IPS-15b (cell line): Measurements from ENCODE around the gene PLEKHG2.

Experiments
- H3K27me3 ChIP-seq: one replicate; pipeline ENCODE4 v1.6.1; 2013; ENCODE audit warnings: low read length; ENCODE audit not compliant: control insufficient read depth, insufficient read depth
- H3K36me3 ChIP-seq: one replicate; pipeline ENCODE4 v1.6.1; 2013; ENCODE audit warnings: low read length; ENCODE audit not compliant: control insufficient read depth, insufficient read depth
- H3K4me1 ChIP-seq: one replicate; pipeline ENCODE4 v1.6.1; 2013; ENCODE audit warnings: mild to moderate bottlenecking, low read length; ENCODE audit not compliant: control insufficient read depth, insufficient read depth
- H3K4me3 ChIP-seq: one replicate; pipeline ENCODE4 v1.5.1; 2013; ENCODE audit warnings: low read depth, low read length
- H3K9ac ChIP-seq: one replicate; pipeline ENCODE4 v1.6.1; 2013; ENCODE audit warnings: low read depth, mild to moderate bottlenecking, low read length
- H3K9me3 ChIP-seq: one replicate; pipeline ENCODE4 v1.6.1; 2013; ENCODE audit warnings: mild to moderate bottlenecking, low read length; ENCODE audit not compliant: control insufficient read depth, insufficient read depth

PLEKHG2 gene

DNA sequence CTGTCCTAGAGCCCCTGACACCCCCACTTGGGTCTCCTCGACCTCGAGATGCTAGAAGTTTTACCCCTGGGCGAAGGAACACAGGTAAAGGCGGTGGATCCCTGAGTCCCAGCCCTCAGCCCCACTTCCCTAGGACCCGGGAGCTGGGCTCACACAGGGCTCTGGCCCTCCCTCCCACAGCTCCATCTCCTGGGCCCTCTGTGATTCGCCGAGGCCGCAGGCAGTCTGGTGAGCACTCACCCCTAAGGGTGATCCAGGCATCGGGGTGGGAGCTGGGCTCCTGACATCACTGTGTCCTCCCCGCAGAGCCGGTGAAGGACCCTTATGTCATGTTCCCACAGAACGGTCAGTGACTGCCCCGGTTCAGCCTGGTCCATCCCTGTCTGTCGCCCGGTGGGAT, 8.3 kb downstream of the PLEKHG2 start:
- H3K4me1 ChIP-seq = no peaks in the 10 kb centered on the region
- H3K36me3 ChIP-seq = peaks cover 51% of the 10 kb centered on the region
- H3K4me3 ChIP-seq = no peak overlapping the region
- H3K9me3 ChIP-seq = no peaks in the 10 kb centered on the region
- no peak overlapping the region for H3K9ac ChIP-seq
- no peaks in the 10 kb centered on the region for H3K27me3 ChIP-seq

DNA sequence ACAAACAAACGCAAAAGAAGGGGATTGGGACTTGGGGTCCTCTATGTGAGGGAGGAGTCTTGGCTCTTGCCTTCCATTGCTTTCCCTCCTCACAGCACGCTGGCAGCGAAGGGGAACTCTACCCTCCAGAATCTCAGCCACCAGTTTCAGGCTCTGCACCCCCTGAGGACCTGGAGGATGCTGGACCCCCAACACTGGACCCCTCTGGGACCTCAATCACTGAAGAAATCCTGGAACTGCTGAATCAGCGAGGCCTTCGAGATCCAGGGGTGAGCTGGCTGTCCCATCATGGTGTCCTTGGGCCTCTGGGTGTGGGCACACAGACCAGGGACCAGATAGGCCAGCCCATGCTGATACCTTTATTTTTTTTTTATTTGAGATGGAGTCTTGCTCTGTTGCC, 9.6 kb downstream of the PLEKHG2 start:
- Histone ChIP-seq H3K27me3 (no peaks in the 10 kb centered on the region), H3K9ac (no peak overlapping the region), H3K9me3 (no peaks in the 10 kb centered on the region), H3K4me1 (no peaks in the 10 kb centered on the region), H3K4me3 (no peak overlapping the region), H3K36me3 (peaks cover 43% of the 10 kb centered on the region)

DNA sequence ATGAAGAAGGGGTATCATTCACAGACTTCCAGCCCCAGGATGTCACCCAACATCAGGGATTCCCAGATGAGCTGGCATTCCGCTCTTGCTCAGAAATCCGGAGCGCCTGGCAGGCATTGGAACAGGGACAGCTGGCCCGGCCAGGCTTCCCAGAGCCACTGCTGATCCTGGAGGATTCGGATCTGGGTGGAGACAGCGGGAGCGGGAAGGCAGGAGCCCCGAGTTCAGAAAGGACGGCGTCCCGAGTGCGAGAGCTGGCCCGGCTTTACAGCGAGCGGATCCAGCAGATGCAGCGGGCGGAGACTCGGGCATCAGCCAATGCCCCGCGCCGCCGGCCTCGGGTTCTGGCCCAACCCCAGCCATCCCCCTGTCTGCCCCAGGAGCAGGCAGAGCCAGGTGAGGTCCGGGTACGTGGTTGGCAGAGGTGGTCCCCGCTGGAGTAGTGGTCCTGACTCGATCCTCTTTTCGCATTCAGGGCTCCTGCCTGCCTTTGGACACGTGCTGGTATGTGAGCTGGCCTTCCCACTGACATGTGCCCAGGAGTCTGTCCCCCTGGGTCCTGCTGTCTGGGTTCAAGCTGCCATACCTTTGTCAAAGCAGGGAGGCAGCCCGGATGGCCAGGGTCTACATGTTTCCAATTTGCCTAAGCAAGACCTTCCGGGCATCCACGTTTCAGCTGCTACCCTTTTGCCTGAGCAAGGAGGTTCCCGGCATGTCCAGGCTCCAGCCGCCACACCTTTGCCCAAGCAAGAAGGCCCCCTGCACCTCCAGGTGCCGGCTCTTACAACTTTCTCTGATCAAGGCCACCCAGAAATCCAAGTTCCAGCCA, 11.0 kb downstream of the PLEKHG2 start:
- peaks cover 36% of the 10 kb centered on the region for H3K36me3 ChIP-seq
- no peak overlapping the region for H3K4me3 ChIP-seq
- peaks cover 5% of the 10 kb centered on the region for H3K4me1 ChIP-seq
- H3K27me3 ChIP-seq = no peaks in the 10 kb centered on the region
- no peaks in the 10 kb centered on the region for H3K9me3 ChIP-seq
- no peak overlapping the region for H3K9ac ChIP-seq

DNA sequence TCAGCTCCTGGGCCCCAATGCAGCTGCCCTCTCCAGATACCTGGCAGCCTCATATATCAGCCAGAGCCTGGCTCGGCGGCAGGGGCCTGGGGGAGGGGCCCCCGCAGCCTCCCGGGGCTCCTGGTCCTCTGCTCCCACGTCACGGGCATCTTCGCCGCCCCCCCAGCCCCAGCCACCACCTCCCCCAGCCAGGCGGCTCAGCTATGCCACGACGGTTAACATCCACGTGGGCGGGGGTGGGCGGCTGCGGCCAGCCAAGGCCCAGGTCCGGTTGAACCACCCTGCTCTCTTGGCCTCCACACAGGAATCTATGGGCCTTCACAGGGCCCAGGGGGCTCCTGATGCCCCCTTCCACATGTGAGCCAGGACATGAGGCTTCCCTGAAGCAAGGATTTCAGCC, 12.5 kb downstream of the PLEKHG2 start:
- peaks cover 10% of the 10 kb centered on the region for H3K4me1 ChIP-seq
- H3K36me3 ChIP-seq = peaks cover 28% of the 10 kb centered on the region

DNA sequence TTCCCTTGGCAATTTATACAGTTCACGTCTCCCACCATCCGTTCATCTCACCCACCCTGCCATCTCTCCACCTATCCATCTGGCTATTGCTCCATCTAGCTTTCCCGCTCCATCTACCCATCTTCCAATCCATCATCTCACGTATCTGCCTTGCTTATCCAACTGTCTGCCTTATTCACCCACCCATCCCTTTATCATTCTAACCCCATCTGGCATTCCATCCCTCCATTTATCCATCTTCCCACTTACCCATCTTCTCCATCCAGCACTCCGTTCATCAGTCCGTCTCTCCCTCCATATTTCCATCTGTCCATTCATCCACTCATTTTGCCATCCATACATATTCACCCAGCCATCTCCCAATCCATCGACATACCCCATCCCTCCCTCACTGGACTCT, 13.3 kb downstream of the PLEKHG2 start:
- Histone ChIP-seq H3K36me3 (peaks cover 21% of the 10 kb centered on the region), H3K4me3 (no peak overlapping the region), H3K9me3 (no peaks in the 10 kb centered on the region), H3K4me1 (peaks cover 11% of the 10 kb centered on the region), H3K9ac (no peak overlapping the region), H3K27me3 (no peaks in the 10 kb centered on the region)

More for the DNA sequence above, 12.5 kb downstream of the PLEKHG2 start:
- no peak overlapping the region for H3K4me3 ChIP-seq
- no peak overlapping the region for H3K9ac ChIP-seq
- H3K27me3 ChIP-seq = no peaks in the 10 kb centered on the region
- no peaks in the 10 kb centered on the region for H3K9me3 ChIP-seq

DNA sequence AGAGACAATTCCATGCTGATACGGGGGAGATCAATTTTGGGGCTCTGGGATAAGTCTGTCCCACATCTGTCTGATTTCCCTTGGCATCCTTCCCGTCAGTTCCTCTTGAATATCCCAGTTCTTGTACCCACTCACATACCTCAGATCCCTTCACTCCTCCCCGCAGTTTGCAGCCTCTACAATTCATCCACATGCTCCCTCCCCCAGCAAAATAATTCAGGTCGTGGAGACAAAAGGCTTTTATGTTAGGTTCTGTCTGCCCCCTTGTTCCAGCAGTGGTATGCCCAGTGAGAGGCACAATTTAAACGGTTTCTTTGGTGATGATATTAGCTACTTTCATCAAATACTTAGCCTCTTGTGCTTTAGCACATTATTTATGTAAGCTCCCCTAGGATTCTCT, 13.7 kb downstream of the PLEKHG2 start:
- Histone ChIP-seq H3K27me3 (no peaks in the 10 kb centered on the region), H3K9me3 (no peaks in the 10 kb centered on the region), H3K4me1 (peaks cover 15% of the 10 kb centered on the region), H3K36me3 (peaks cover 20% of the 10 kb centered on the region), H3K9ac (no peak overlapping the region), H3K4me3 (no peak overlapping the region)

DNA sequence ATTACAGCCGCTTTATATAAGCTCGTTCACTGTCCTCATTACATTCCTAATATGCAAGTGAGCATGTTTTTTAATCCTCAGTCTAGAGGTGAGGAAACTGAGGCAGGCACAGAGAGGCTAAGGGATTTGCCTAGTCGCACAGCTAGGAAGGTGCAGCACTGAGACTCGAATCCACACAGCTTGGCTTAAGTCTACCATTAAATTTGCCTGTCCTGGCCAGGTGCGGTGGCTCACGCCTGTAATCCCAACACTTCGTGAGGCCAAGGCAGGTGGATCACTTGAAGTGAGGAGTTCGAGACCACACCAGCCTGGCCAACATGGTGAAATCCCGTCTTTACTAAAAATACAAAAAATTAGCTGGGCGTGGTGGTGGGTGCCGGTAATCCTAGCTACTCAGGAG, 15.2 kb downstream of the PLEKHG2 start:
- Histone ChIP-seq H3K4me3 (no peak overlapping the region), H3K36me3 (peaks cover 19% of the 10 kb centered on the region), H3K27me3 (no peaks in the 10 kb centered on the region), H3K4me1 (peaks cover 15% of the 10 kb centered on the region), H3K9me3 (no peaks in the 10 kb centered on the region), H3K9ac (no peak overlapping the region)

DNA sequence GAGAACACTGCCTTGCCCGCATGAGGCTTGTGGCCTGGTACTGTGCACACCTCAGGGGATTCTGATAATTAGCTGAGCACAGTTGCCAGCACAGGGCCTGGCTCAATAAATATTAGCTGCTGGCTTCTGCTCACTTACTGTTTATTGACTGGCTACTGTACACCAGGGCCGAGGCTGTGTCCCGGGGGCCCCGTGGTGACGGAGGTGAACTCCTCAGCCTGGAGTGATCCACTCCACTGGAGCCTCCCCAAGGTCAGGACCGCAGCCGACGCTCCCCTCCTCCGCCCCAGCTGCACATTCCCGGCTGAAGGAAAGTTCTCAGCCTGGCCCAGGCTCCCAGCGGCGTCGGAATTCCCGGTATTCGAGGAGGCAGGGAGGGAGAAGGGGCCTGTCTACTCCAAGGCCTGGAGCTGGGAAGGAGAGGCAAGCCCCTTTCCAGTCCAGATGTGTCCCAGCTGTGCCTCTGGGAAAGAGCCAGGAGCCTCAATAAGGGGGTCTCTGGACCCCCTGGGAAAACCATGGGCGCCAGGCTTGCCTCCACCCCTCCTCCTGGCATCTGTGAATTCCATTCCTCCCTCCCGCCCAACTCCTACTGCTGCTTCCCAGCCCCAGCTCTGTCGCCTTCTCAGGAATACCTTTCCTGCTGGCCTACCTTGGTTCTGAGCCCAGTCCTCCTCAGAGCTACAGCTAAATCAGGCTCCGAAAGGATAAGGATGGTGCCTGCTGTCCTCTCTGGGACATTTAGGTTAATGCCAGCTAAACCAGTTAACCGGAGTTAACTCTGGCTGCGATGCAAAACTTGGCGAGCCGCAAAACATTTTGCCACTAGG, 16.0 kb downstream of the PLEKHG2 start:
- Histone ChIP-seq H3K9ac (peak overlapping the region; percentile 81), H3K4me1 (peaks cover 15% of the 10 kb centered on the region), H3K36me3 (peaks cover 23% of the 10 kb centered on the region), H3K27me3 (no peaks in the 10 kb centered on the region), H3K9me3 (no peaks in the 10 kb centered on the region), H3K4me3 (peak overlapping the region; percentile 27)

DNA sequence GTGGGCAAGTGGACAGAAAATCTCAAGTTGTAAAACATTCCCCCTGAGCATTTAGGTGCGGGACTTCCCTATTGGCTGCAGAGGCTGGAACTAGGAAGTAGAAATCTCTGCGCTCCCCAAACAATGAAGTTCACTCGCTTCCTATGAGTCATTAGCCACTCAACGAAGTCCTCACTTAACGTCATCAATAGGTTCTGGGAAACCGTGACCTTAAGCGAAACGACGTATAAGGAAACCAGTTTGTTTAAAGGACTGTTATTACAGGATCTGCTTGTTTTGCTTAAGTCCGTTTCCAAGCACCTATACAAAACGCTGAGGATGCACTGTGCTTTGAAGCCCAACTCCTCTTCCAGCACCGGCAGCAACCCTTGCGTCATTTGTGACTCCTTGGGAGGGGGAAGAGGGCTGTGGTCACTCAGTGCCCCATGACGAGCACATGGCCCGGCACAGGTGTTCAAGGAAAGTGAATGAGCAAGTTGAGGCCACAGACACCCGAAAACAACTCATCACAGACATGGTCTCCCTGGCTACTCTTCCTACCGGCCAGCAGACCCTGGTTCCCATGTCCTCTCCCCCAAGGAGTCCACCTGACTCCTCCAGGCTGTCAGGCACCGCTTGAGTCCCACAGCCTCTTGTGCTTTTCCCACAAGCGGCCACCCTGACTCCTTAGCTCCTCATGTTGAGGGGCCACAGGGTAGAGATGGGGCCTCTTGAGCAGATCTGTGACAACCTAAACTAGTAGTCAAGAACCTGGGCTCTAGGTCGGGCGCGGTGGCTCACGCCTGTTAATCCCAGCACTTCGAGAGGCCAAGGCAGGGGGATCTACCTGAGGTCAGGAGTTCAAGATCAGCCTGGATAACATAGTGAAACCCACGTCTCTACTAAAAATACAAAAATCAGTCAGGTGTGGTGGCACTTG, 18.5 kb downstream of the PLEKHG2 start:
- H3K4me3 ChIP-seq = no peak overlapping the region
- H3K9ac ChIP-seq = peak overlapping the region; percentile 39
- H3K36me3 ChIP-seq = peaks cover 23% of the 10 kb centered on the region
- no peaks in the 10 kb centered on the region for H3K9me3 ChIP-seq
- peaks cover 21% of the 10 kb centered on the region for H3K4me1 ChIP-seq
- no peaks in the 10 kb centered on the region for H3K27me3 ChIP-seq

DNA sequence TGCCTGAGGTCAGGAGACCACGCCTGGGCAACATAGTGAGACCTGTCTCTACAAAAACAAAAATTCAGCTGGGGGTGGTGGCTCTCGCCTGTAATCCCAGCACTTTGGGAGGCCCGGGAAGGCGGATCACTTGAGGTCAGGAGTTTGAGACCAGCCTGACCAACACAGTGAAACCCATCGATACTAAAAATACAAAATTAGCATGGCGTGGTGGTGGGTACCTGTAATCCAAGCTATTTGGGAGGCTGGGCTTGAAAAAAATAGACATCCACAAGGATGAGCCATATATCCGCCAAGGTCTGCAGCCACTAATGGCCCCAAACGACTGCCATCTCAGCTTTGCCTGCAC, 20.2 kb downstream of the PLEKHG2 start:
- H3K4me3 ChIP-seq = no peak overlapping the region
- H3K4me1 ChIP-seq = peaks cover 19% of the 10 kb centered on the region

DNA sequence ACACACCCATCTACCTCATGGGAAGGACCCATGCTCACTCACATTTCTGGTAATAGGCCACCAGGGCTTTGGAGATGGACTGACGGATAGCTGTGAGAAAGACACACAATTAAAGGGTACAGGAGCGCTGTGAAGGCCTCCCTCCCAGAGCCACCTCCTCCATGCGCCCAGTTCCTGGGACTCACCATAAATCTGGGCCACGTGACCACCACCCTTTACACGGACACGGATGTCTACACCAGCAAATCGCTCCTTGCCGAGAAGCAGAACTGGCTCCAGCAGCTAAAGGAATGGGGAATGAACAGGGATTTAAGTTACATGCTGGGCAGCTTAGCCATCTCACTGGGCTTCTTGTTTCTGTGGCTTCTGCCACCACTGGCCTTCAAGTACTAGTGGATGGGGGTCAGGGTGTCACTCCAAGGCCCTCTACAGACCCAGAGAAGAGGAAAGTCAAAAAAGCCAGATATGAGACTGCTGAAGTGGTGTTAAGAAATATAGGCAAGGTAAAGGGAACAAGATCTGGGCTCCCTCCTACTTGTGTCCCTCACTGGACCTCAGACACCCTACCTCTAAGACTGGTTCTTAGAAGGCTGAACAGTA, 21.1 kb downstream of the PLEKHG2 start:
- H3K9me3 ChIP-seq = no peaks in the 10 kb centered on the region
- H3K27me3 ChIP-seq = no peaks in the 10 kb centered on the region
- peak overlapping the region; percentile 99 for H3K4me3 ChIP-seq
- H3K4me1 ChIP-seq = peaks cover 15% of the 10 kb centered on the region
- peaks cover 23% of the 10 kb centered on the region for H3K36me3 ChIP-seq
- no peak overlapping the region for H3K9ac ChIP-seq

More for the DNA sequence above, 20.2 kb downstream of the PLEKHG2 start:
- H3K9ac ChIP-seq = no peak overlapping the region
- peaks cover 23% of the 10 kb centered on the region for H3K36me3 ChIP-seq
- H3K9me3 ChIP-seq = no peaks in the 10 kb centered on the region
- H3K27me3 ChIP-seq = no peaks in the 10 kb centered on the region
